ENCODE measurements around the gene IL34. TPM values are rescaled to one million over a fixed set of nuclear protein-coding genes. Genes with fewer than 3 reads are reported as not detected.
A peak's percentile ranks its signal among the peaks of the same experiment; 100 is the strongest.

IL34 gene
- polyA plus RNA-seq, 5 donors = 0.18 to 0.63 (median 0.45) TPM

DNA sequence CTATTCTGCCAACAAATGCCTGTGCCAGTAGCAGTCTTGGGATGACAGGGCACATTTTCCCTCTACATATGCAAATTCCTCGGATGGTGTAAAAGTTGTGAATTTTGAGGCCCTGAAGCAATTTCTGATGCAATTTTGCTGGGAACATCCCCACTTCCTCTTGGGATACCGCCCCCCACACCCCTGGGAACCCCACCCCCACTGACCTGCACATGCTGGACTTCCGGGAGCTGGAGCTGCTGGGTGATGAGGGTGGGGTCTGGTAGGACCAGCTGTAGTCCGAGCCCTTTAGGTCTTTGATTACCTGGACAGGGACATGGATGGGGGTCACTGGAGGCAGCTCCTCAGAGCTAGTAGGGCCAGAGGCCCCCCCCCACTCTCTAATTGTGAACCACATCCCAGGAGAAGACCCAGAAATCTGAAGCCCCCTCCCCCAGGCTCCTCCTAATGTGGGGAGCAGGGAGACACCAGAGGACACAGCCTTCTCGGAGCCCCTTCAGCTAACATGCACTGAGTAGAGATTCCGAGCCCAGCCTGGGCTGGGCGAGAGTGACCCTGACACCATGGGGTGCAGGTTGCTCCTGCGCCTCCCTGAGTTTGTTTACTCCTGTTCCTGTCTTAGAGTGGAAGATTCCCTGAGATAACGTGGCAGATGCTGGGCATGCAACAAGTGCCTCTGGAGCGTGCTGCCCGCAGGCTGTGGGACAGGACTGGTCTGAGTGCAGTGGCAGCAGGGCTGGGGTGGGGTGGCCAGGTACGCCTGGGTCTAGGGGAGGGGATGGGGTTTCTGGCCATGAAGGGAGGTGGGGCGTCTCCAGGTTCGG lies 30.5 kb downstream of the IL34 start:
- DNase-seq = no peak

DNA sequence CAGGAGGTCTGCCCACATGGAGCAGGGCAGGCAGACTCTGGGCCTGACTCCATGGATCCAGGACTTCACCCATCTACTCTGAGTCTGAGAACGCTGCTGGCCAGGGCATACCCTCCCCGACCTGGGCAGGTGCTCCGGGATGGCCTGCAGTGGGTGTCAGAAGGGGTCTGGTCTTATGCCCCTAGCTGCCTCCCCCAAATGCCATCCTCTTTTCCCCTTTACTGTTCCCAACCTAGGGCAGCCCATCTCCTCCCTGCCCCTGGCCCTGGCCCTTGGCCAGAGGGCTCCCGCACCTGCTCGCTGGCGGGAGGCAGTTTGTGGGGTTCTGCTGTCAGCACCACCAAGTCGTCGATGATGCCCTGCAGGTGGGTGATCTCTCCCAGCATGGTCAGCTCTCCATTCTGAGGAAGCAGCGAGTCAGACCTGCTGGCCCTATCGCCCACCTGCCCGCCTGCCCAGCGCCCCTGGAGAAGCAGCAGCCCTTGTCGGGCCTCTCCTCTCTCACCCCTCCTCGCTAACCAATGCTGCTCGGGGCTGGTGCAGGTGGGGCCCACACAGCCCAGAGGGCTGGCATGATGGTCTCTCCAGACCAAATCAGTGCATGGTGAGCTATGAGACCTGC lies 31.3 kb downstream of the IL34 start:
- DNase-seq = no peak

DNA sequence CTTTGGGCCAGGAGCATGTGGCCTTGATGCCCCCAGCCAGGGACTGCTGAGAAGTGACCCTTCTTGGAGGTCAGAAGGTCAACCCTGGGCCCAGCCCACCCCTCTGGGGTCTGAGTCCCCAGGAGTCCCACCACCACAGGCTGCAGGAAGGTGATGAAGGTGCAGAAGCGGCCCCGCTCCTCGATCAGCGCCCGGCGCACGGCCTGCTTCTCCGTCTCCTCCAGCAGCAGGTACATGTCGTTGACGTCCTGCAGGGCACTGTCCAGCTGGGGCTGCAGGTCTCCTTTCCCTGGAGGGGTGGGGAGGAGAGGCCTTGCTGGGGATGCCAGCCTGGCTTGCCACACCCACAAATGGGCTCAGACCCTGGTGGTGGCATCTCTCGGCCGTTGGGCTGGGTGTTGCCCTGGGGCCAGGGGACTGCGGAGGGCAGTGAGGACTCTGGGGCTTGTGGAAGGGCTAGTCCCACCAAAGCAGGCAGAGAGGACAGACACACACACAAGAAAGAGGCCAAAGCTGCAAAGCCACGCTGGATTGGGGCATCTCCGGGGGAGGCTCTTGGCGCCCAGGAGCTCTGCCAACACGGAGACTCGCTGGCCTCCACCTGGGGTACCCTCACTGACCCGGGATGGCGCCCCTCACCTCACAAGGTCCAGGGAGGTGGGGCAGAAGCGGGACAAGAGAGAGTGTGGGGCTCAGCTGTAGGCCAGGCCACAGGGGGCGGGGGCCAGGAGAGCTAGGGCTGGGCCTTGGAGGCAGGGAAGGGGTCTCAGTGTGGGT lies 31.9 kb downstream of the IL34 start:
- no peak for DNase-seq

DNA sequence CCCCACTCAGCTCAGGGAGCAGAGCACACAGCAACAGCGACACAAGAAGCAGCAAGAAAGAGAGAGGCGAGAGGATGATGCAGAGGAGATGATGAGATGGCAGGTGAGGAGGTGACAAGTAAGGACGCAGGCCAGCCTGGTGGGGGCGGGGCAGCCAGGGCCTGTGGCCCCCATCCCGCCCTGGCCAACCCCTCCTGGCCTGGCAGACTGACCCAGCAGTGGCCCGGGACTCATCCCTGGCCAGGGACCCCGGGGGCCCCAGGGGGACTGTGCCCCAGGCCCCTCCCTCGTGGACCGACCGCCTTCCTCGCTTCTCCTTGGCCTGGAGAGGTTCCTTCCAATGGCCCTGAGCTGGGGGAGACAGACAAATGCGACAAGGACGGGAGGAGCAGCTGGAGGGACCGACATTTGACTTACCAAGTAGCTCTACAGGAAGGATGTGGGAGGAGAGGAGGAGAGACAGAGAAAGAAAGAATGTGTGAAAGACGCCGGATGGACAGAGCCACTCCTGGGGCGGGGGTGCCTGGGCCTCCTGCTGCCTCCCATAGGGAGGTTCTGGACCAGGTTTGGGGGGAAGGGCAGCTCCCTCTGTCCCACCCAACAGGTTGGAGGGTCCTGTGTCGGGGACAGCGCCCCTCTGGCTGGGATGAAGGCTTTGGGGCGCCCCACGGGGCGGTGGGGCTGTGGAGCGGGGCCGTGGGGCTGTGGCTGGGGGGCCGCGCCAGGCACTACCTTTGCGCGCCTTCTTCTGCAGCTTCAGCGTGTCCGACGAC lies 32.7 kb downstream of the IL34 start:
- DNase-seq = no peak

GRCh38 chr16:70679671-70680494 lies 33.5 kb downstream of the IL34 start:
- no peak for DNase-seq

DNA sequence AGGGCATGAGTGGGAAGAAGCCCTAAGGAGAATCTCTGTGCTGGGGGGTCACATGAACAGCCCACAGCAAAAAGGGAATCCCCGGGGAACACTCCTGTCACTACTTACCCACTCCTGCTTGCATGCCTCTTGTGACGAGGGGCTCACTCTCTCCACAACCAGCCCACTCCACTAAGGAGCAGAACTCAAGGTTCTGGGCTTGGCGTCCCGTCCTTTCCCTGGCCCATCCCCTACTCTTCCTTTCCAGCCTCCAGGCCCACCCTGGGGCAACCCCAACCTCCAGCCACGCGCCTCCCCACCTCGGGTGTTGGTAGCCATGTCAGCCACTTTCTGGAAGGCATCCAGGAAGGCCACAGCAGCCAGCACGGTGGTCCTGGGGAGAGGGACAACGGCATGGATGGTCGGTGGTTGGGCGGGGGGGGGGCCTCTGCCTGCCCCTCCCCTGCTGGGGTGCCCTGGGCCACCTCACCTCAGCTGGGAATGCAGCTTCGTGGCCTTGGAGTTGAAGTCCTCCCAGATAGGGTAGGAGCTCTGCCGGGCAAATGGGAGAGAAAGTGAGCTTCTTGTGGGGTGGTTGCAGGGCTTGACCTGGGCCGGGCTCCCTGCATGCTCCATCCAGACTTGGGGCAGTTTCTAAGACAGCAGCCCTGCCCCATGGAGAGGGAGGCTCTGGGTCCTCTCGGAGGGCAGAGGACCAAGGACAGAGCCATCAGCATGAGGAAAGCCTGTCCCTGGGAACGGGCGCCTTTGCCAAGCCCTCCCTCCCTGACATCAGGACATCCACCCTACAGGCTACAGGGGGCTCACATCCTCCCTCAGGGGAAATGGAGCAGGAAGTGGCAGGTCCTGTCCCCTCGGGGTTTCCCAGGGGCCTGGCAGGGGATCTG lies 34.4 kb downstream of the IL34 start:
- no peak for DNase-seq

DNA sequence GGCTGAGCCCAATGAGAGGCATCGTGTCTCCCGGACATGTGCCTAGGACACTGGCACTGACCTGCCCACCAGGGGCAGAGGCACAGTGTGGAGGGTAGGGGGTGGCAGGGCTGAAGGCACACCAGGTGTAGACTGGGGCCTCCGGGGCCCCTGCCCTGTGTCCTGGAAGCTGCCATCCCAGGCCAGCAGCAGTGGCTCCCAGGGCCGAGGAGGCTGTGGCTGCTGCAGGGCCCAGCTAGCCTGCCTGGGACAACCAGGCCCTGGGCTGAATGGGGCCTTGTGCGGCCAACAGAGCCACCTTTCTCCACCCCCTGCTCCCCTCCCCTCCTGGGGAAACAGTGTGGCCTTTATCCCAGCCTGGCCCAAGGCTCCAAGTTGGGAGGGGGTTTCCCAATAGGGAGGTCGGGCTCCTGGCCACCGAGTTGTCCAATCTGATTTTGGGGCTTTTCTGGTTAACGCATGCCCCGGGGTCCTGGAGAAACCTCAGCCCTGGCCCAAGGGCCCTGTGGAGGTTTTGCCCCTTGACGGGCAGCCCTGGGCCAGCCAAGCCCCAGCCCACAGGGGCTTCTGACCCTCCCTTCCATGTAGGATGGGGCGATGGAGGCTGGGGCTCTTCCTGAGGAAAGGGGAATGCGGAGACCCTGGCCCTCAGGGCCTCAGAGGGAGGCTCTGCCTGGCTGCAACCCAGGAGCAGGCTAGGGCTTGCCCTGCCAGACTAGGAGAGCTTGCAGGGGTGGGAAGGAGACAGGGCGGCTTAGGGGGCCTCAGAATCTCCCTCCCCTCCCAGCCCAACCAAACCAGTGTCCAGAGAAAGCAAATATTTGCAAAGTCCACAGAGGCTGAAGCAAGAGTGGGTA lies 35.3 kb downstream of the IL34 start:
- no peak for DNase-seq

DNA sequence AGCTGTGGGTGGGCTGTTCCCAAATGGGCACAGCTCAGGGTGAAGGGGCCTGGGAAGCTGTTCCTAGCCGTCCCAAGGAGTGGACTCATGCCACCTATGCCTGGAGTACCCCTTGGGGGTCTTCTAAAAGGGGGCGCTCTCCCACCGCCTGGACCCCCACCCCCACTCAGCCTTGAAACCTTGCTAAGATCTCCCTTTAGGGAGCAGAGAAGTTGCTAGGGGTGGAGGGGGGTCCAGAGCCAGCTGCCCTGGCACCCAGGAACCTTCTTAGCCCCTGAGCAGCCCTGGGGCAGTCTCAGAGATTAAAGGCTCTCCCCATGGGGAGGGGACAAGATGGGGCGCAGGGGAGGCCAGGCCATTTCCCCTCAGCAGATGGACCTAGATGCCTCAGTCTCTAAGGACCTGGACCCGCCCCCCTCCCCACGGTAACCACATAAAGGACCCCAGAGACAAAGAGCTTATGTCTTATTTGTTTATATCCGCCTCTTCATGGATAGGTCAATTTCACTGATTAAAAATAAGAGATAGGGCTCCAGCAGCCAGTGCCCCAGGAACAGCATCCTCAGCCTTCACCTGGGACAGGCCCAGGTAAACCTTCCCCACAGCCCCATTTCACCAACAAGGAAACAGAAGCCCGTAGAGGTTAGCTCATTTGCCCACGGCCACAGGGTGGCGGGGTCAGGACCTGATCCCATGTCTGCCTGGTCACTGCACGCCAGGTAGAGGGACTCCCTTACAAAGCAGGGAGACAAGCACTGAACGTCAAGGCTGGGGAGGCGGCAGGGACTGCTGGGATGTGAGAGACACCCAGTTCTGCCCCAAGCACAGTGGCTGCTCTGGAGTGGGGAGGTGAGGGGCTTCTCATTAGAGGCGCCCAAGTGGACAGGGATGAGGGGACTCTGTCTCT lies 36.1 kb downstream of the IL34 start:
- DNase-seq = no peak

DNA sequence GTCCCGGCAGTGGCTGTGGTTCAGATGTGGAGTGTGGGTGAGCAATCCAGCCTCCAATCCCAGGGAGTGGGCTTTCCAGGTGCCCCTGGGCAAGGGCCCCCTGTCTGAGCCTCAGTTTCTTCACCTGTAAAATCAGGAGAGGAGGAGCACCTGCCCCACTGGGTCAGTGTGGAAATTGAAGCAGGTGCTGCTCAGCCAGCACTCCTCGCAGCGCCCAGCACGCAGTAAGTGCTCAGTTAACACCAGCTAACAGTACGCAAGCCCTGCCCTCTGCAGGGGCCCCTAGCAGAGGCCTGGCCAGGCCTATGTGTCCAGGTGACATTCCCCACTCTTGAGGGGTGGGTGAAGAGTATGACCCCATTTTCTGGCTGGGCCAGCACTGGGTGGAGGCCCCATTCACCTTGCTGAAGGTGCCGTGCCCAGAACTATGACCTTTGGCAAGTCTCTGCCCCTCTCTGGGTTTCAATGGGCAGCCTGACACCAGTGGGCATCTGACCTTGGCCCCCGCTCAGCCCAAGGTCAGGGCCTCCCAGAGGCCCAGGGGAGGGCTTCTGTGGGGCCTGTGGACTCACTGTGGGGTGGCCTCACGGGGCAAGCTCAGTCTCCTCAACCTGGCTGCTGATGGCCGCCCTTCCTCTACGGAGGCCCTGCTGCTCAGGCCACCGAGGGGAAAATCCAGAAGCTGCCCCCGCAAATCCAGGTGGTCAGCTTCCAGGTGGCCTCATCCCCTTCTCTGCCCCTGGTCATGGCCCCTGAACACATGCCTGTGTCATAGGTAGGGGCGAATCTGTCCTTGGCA lies 37.0 kb downstream of the IL34 start:
- no peak for DNase-seq

DNA sequence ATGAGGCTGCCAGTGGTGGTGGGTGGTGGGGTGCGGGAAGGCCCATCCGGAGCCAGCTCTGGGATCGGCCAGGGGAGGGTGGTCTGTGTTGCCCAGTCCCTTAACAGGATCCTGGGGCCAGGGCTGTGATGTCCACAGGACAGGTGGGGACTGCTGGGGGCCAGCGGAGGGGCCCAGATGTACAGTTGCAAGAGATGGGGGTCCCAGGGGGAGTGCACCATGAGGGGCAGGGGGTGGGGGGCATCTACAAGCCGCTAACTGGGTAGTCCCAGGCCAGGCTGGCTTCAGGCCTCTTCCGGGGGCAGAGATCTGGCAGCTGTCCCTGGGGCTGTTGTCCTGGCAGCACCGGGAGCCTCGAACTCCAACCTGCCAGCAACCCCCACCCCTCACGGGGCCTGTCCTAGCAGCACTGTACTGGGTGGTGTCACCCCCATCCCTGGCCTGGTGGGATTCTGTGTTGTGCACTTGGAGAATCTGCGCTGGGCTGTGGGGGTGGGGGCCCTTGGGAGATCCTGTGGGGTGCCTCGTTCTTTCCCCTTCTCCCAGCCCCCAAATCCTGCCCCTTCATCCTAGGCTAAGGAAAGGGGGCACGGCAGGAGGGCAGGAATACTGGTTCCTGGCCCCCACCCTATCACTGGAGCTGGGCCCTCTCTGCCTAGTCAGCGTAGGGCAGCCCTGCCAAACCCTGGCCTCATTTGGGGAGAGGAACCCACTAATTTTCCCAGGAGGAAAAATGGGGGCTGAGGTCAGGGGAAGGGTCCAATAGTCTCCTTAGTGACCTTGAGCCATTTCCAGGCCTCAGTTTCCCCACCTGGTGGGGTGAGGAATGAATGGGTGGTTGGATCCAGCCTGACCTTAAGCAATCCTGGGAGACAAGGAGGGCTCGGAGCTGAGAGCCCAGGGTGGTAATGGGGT lies 38.0 kb downstream of the IL34 start:
- no peak for DNase-seq

DNA sequence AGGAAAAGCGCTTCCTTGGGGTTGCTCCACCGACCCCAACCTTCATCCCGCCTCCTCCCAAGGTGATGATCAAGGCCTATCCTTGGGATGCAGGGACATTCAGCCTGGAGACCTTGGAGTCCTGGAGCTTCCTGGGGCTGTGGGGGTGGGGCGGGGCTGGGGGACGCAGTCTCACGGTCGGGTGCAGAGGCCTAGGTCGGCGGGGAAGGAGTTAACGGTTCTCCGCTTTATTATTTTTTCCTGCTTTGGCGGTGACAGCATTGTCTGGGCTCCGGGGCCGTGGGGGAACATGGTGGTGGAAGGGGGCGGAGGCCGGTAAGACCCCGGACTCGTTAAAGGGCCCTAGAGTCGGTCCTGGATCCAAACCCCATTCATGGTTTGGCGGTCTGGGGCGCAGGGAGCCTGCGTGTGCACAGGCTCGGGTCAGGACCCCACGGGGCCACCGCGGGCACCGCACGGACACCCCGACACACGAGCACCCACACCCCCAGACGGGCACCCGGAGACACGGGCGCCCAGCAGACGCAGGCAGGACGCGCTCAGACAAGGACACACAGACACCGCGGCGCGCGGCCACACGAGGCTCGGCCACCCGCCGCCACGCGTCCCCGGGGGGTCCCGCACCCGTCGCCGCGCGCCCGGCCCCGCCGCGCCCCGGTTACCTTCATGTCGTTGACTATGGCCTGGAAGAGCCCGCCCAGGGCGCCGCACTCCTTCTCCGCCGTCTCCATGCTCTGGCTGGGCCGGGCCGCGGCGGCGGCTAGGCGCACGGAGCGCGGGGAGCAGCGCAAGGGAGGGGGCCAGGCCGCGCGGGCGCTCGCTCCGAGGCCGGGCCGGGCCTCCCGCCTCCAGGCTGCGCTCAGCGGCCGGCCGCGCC lies 38.9 kb downstream of the IL34 start:
- no peak for DNase-seq

GRCh38 chr16:70685938-70686375 lies 39.6 kb downstream of the IL34 start, which contains the start of gene MTSS2:
Gene MTSS2 (minus strand): TSS chr16:70686053. CDS start chr16:70685791, 262 bp downstream.
- DNase-seq = peak; percentile 92 to 94

- no peak for DNase-seq
Measured at GRCh38 chr16:70686376-70687101, 40.2 kb downstream of the IL34 start.

DNA sequence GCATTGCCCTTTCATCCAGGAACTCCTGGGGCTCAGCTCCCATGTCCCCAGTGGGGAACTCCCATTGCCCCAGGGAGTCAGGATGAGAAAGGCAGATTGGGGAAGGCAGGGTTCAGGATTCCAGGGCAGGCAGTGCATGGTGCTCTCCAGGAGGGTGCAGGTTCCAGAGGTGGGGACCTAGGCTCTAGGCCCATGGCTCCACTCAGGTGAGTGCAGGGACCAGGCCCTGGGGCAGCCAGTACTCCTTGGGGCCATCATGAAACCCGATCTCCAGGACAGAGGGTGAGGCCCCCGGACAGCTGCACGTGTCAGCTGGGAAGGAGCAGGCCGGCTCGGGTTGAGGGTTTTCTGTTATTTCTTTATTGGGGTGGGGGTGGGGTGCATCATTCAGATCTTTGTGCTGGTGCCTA lies 40.7 kb downstream of the IL34 start:
- DNase-seq = no peak

Measured in right lung (tissue), 5 donors.